Stimulated activated CD8-positive, alpha-beta memory T cell treated with anti-CD3 and anti-CD28 coated beads, Interleukin-4, amount 100 ng/mL, for 48 hours (primary cell): Measurements from ENCODE around the gene PLA2G4E.

ENCODE experiments used
- DNase-seq: peaks from one replicate; pipeline ENCODE4 v3.0.0-alpha.2; 2020

PLA2G4E gene

DNA sequence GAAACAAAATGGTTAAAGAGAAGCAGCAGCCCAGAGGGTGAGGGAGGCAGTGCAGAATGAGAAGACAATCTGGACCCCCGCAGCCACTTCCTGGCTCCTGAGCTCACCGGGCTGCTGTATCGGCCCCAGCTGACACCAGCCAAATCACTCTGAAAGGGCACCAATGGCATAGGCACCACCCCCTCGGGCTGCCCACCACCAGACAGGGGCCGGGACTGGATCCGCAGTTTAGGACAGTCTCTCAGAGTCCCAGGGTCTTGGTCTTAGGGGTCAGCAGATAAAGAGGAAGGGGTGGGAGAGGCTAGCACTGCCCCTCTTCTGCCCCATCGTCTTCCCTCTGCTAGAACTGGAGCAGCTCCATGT, 30.6 kb downstream of the PLA2G4E start:
- DNase-seq: no peak

DNA sequence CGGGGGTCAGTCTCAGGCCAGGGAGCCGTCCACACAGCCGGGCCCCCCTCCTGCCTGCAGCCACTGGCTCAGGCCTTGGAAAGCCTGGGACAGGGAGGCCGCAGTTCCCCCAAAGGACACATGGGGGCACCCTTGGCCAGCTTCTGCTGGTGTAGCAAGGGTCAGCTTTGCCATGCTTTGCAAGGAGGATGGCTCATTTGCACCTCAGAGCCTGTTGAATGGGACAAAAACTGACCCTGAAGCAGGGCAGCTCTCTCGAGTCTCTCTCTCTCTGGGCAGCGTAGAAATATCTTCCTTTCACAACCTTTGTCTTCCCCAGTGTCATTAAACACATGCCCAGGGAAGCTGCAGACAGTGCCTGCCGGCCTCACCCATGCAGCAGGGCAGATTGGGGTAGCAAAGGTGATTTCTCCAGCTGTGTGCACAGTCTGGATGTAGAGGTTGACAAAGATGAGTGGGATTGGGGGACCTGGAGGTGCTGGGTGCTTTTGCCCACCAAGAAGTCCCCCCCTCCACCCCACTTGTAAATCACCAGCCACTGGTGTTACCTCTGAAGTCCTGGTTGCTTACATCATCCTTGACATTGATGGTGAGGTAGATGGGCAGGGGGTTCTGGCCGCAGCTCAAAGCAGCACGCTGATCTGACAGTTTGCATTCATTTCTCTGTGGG, 31.1 kb downstream of the PLA2G4E start:
- DNase-seq: peak; percentile 98

DNA sequence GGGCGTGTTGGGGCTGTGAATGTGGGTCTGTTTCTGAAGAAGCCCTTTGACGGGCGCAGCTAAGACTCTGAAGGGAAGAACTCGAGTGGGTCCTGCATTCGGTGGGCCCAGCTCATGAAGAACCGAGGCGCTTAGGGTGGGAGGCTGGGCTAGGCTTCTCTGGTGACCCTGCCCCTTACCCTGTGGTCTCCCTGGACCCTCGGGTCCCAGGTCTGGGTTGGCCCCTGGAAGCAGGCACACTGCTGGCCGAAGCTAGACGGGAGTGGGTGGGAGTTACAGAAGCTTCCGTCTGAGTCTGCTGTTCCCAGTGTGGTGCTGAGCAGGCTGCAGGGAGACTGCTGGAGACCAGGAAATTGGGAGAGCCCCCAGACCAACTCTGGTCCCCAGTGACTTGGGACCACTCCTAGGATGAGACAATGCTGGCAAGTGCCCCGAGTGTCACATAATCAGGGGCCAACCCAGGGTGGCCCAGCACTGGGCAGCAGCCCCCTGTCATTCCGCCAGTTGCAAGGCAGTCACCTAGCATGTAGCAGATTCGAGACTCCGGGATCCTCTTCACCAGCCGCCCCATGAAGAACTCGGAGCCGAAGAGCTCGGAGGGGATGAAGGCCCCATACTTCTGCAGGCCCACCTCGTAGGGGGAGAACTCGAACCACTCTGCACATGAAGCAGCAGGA, 31.8 kb downstream of the PLA2G4E start:
- no peak for DNase-seq

DNA sequence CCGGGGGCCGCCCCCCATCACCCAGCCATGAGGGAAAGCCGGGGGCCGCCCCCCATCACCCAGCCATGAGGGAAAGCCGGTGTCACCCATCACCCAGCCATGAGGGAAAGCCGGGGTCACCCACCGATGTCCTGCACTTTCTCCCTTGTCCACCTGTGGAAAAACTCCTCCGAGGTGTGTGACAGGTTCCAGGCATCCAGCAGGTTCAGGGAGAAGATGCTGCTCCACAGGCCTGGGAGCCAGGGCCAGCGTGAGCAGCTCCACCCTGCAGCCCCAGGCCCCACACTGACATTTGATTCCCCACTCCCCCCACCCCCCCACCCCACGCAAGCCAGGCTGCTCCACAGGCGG, 32.9 kb downstream of the PLA2G4E start:
- no peak for DNase-seq

DNA sequence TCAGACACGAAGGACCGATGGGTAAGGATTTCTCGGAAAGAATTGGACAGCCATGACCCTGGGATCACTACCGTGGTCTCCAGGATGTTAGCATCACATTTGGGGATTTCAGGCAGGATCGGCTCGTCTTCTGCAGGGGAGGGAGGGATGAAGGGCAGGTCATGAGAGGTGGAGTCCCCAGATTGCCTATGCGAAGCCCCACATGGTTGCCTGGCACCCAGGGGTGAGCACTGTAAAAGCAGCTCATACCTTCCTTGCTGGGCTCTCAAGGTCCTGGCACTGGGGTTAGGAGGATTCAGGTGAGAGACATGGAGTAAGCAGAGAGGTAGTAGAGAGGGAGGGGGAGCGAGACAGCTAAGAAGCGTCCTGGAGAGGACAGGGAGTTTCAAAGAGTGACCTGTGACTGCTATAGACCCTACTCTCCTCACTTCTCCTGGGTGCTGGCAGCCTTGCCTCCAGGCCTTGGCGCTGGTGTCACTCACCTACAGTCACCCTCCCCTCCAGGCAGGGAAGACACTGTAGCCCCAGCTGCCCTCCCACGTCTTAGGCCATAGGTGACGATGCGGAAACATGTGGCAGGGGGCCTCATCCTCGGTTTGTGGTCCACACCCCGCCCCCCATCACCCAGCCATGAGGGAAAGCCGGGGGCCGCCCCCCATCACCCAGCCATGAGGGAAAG, 33.5 kb downstream of the PLA2G4E start:
- DNase-seq: no peak

DNA sequence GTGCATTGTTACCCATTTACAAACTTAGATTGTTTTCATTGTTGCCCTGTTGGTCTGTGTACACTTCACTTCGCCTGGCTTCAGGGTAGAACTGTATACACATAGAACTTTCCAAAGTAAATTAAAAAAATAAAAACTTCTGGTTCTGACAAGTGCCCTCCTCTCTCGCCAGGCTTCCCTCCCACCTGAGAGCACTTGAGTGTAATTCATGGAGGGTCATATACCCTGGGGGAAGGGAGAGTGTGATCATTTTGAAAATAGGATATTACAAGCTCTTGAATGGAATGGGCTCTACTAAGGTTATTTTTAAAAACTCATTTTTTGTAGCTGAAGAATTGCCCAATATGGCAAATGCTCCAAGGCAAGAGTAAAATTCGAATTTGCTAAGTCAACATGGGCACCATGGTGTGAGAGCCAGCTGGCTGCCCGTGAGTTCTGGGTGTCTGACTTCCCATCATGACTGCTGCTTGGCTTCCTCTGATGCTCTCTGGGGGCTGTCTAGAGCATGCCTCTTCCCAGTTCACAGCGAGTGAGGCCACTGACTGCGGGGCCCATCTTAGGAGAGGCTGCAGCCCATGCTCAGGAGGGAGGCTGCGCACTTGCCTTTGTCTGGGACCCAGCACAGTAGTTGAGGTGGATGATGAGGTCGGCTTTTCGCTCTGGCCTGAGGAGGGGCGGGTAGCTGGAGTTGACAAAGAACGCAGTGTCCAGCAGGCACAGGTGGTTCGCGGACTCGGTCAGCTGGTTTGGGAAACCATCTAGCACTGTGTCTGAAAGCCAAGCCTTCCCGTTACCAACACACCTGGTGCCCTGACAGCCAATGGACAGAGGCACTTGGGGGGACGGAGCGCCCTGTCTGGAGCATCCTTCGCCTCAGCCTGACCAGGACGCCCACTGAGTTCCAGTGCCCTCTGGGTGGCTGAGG, 35.3 kb downstream of the PLA2G4E start:
- no peak for DNase-seq

DNA sequence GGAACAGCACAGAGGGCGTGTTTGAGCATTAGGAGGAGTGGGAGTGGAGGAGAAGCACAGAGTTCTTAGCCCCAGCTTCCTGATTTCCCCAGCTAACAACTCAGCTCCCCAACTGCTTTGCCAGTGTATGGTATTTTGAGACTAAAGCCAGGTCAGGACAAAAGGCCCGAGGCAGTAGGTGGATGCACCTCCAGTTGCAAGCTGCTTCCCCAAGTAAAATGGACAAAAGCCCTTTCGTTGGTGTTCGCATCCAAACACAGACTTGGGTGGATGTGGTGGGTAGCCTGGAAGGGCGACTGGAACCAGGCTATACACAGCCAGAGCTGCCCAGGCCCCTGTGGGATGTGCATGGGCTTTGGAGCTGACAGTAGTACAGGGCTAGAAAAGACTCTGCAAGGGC, 36.2 kb downstream of the PLA2G4E start:
- no peak for DNase-seq

DNA sequence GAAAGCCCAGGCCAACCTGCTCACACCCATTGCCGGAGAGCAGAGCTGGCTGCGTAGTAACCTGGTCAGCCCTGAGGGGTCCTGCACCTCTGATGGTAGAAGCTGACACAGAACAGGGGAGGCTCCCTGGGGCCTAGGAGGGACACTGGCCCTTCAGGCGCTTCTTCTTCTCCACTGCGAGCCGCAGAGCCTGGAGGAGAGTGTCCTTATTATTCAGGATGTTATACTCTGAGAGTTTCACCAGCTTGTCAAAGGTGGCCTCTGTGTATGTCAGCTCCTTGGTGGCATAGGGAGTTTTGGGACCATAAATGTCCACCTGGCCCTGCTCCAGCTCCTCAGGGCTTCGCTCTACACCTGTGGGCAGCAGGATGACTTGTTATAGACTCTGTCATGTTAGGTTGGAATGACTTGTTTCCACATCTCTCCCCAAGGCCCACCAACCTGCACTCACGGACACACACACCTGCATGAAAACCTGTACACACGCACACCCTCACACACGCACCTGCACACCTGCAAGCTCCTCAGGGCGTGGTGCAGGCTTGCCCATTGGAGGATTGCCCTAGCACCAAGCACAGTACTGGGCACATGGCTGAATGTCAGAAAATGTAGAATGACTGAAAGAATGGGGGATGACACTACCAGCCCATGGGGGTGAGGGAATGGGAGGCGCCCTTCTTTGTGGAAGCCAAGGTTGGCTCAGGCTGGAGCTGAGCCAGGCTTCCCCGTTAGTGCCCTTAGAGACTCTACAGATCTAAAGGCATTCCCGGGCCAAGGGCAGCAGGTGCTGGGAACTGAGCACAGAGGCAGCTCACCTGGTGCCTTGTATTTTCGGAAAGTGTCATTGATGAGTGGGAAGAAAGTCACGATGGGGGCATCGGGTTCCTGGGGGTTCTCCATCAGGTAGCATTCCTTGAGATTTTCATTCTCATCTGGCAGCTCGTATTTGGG, 36.9 kb downstream of the PLA2G4E start:
- no peak for DNase-seq

DNA sequence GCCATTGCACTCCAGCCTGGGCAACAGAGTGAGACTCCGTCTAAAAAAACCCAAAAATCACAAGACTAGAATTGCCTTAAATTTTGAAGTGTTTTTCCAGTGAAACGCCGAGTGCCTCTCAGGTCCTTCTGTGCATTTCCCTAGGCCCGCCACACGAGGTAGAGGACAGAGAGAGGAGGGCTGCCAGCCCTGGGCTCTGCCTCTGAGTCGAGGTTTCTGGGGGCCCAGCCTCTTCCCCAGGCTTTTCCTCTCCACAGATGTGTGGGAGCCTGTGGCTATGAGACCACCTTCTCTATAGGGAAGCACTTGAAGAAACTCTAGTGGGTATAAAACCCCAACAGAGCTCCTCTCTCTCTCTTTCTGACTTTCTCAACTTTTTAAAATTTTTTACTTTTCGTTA, 37.6 kb downstream of the PLA2G4E start:
- no peak for DNase-seq

DNA sequence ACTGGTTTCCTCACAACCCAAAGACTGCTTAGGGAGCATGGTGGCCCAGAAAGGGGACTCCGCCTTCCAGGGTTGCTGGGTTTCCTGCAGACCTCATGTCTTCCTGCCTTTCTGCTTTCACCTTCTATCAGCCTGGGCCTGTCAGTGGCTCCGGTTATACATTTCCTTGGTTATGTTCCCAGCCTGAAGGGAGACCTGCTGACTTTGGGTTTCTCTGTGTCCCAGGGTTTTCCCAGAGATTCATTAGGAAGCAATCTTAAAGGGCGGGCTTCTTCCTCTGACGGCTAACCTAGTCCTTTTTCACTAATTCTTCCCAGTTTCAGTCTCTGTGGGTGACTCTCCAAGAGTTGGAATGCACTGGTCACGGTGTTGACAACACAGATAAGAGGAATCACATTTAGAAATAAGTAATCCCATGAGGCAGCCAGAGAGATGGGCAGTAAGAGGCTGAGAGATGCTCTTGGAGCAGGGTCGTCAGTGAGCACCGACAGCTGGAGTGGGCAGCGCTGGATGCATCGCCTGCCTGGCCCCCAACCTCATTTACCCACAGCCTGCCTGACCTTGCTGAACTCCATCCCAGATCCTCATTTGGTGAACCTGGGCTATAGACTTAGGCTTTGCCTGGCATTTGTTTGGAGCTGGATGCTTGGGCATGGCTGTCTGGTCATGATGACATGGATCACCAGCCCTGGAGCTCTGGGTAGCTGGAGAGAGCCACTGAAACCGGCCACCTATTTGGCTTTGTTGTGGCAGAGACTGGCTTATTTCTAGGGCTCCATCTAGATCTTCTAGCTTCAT, 38.5 kb downstream of the PLA2G4E start:
- no peak for DNase-seq

DNA sequence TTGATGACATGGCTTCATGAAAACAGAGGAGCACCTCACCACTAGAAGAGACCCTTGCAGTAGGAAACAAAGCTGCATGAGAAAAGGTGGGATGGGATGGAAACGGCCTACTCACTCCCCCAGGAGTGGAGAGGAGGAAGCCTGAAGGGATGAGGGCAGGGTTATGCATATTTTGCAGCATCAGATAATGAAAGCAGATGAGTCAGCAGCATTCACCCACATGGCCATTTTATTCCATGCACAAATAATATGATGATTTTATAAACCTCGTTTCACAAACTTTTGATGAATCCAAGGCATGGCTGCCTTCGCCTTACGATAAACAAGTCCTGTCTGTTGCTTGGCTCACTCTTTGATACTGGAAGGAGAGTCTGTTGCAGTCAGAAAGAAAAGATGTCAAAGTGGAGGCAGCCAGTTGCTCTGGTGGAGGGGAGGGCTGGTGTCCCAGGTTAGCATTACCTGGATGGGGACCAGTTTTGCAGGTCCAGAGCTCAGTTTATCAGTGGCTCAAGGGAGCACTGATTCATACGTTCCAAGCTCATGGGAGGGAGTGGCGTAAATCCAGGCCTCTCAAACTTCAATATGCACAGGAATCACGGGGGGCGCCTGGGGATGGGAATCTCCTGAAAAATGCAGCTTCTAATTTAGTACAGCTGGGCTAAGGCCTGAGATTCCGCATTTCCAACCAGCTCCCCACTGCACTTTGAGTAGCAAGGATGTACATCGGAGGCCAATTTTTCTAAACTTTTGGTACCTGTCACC, 39.3 kb downstream of the PLA2G4E start:
- no peak for DNase-seq

DNA sequence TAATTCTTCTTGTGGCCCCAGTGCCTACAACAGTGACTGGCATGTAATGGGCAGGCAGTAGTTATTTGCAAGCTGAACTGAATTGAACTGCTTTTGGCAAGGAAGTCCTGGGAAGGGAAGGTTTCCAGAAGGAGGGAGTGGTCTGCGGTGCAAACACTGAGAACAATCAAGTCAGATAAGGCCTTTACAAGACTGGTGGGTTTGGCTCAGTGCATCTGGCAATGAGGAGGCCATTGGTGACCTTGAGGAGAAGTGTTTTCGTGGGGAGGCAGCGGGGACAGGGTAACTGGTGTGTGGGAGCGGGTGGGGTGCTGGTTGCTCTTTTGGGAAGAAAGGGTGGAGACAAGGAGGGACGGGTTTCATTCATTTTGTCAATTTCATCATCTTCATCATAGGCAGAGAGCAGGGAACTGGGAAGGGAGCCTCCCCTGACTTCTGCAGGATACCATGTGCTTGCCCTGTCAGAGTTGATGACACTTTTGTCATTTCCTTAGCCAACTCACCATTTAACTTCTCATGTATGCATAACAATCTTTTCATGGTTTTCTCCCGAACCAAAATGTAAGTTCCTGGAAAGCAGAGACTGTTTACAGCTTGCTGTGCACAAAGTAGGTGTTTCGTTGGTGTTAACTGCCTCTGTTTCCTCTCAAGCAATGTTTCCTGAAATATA, 40.1 kb downstream of the PLA2G4E start:
- no peak for DNase-seq

DNA sequence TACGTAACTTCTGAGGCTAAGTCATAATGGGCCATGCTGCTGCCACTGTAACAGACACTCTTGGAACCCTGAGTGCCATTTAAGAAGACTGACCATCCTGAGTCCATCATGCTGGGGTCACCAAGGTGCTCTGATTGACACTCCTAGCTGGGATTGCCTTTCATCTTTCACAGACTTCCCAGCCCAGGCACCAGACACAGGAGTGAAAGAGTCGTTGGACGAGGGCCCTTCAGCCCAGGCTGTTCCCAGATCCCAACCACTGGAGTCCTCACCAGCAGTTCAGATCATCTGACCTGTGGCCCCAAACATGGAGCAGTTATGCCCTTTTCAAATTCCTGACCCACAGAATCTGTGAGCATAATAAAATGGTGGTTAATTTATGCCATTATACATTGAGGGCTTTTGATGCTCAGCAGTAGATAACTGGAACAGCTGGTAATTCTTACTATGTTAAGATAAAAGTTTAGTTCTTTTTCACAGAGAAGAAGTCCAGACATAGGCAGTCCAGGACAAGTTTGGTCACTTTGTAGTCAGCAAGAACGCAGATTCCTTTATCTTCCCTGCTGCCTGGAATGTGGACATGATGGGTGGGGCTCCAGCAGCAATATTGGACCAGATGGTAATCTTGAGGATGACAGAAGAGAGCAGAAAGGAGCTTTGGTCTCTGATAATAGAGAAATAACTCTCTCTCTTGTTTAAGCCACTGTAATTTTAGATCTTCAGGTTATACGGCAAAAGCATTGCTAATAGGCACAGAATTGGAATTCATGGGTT, 41.2 kb downstream of the PLA2G4E start:
- DNase-seq: no peak

DNA sequence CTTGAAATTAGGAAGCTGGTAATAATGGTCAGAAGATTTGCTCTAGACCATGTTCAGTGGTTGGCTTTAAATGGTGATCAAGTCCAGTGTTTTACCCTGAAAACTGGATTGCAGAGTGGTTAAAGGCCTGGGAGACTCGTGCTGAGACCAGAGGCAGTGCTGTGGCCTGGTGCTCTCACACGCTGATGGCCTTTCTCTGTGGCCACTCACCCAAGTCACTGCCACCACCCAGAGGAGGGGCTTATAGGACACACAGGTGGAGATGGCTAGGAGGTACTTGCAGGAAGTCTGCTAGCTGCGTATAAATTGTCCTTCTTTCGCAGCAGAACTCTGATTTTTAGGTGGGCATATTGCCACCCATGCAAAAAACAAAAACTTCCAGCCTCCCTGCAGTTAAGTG, 42.3 kb downstream of the PLA2G4E start:
- no peak for DNase-seq

DNA sequence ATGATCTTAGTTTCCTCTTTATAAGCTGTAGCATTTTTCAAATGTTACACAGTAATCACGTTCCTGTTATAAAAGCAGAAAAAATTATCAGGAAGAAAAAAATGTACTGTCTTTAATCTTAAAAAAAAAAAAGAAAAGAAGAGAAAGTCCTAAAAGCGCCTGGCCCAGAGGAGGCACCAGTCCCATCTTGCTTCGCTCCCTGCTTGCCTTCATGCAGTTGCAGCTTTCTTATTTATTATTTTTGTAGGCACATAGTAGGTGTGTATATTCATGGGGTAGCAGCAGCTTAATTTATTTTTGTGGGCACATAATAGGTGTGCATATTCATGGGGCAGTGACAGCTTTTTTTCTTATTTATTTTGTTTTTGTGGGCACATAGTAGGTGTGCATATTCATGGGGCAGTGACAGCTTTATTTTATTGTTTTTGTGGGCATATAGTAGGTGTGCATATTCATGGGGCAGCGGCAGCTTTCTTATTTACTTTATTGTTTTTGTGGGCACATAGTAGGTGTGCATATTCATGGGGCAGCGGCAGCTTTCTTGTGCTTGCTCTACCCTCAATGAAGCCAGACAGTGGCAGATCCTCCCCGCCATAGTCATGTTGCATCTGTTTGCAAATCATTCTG, 43.0 kb downstream of the PLA2G4E start:
- peak; percentile 7 for DNase-seq

DNA sequence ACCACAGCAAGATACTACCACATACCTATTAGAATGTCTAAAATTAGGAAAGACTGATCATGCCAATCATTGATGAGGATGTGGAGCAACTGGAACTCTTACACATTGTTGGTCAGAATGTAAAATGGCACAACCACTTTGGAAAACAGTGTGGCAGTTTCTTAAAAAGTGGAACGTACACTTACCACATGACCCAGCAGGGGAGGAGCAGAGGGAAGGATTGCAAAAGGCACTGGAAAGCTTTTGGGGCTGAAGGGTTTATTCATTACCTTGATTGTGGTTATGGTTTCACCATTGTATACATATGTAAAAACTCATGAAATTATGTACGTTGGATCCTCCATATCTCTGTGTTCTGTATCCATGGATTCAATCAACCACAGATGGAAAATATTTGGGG, 45.2 kb downstream of the PLA2G4E start:
- peak; percentile 5 for DNase-seq

DNA sequence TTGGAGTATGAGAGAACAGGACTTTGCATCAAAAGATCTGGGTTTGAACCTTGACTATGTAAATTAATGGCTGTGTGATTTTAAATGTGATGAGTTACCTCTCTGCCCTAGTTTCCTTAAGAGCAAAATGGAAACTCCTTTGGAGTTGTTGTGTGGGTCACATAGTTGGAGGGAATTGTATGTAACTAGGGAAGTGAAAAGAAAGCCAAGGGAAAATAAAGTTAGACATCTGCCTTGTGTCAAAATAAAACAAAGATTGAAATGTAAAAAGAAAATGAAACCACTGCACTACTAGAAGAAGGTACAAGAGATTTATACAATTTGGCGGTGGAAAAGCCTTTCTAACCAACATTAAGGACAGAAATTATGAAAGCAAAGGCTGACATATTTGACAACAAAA, 46.8 kb downstream of the PLA2G4E start:
- no peak for DNase-seq
